Esophagus muscularis mucosa (tissue), 4 donors: ENCODE data around the gene ISG15. TPM values are rescaled to one million over a fixed set of nuclear protein-coding genes. Genes with fewer than 3 reads are reported as not detected.
A peak's percentile ranks its signal among the peaks of the same experiment; 100 is the strongest.

Experiments
- DNase-seq: peaks from one replicate; pipeline ENCODE4 v3.0.0-alpha.2; 2017; ENCODE audit errors: extremely low spot score
- H3K27ac ChIP-seq, 4 donors: fragments of 200-600 bp; sonication (generic); replicated peaks in 1 of 4; 1 replicate in 3 of 4; 2 replicates in 1 of 4; pipeline ENCODE4 v1.5.1; 2016 to 2019; ENCODE audit warnings: mild to moderate bottlenecking in 1 of 4
- H3K27me3 ChIP-seq, 4 donors: fragments of 200-600 bp; sonication (generic); one replicate each; pipeline versions ENCODE4 v1.5.1 to v1.6.0; 2016 to 2019
- H3K36me3 ChIP-seq, 4 donors: fragments of 200-600 bp; sonication (generic); one replicate each; pipeline ENCODE4 v1.5.1; 2016 to 2019
- H3K4me1 ChIP-seq, 4 donors: fragments of 200-600 bp; sonication (generic); one replicate each; pipeline ENCODE4 v1.5.1; 2016 to 2019
- H3K4me3 ChIP-seq, 4 donors: fragments of 200-600 bp; sonication (generic); 1 replicate in 2 of 4; 2 replicates in 2 of 4; pipeline ENCODE4 v1.5.1; 2016 to 2019; ENCODE audit warnings: mild to moderate bottlenecking in 4 of 4, moderate library complexity in 1 of 4
- H3K9me3 ChIP-seq, 4 donors: fragments of 200-600 bp; sonication (generic); 1 replicate in 3 of 4; 2 replicates in 1 of 4; pipeline ENCODE4 v1.5.1; 2016 to 2019
- EP300 ChIP-seq: sonication (generic); formaldehyde crosslinking; IDR thresholded peaks from one replicate; pipeline ENCODE4 v1.6.1; 2017; ENCODE audit warnings: antibody characterized with exemption
- POLR2A ChIP-seq: fragments of 450-650 bp; IDR thresholded peaks from one replicate; pipeline ENCODE4 v1.6.1; 2017; ENCODE audit warnings: antibody characterized with exemption, moderate library complexity, mild to moderate bottlenecking, low read depth
- POLR2AphosphoS5 ChIP-seq, 2 donors: sonication (generic); formaldehyde crosslinking; IDR thresholded peaks; one replicate each; pipeline ENCODE4 v1.6.1; 2017; ENCODE audit warnings: antibody characterized with exemption in 2 of 2
- WGBS: methylation state at CpG from one replicate; pipeline ENCODE4 v1.1.5; 2018; 5-methylcytosine and 5-hydroxymethylcytosine counted together
- intact Hi-C: fragments of 100-400 bp; cut with DNase I; formaldehyde crosslinking; loops from one replicate; pipeline ENCODE4 v1.15.1; 2023
- total RNA-seq, 4 donors: library from RNA; depleted of rRNA; stranded (reverse); fragments of >200 nt; gene quantifications; one replicate each; pipeline versions ENCODE4 v1.1.0 to v1.2.1, GENCODE V29; 2016
- TF ChIP-seq, protein P1 (sequence below), 3 experiments: fragments of 200-600 bp in 2 of 3; fragments of 450-650 bp in 1 of 3; sonication (generic) in 2 of 3; IDR thresholded peaks; one replicate each; pipeline ENCODE4 v1.5.1; 2017 to 2019; ENCODE audit warnings: antibody characterized with exemption in 3 of 3, mild to moderate bottlenecking in 2 of 3, moderate library complexity in 1 of 3

The ISG15 gene
- total RNA-seq, 4 donors from 2014 or later, result 39.4 to 74.9 (median 41.1) TPM

DNA sequence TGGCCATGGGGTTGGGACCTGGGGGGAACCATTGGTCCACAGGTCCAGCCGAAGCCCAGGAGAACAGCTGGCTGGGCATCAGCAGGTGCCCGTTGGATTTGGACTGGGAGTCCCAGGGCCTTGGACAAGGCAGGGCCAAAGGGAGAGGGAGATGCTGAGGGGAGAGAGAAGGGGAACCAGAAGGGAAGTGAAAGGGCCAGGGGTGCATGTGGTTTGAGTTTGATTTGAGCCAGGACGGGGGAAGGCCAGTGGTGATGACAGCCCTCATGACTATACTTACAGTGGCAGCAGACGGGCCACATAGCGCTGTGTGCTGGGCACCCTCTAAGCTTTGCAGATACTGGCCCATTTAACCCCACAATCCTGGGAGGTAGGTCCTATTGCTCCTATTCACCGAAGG is 25.4 kb downstream of the ISG15 start:
- DNase-seq, result no peak
- peaks cover 0 to 34% (median 9%) of the 10 kb centered on the region in 4 donors for H3K27me3 ChIP-seq
- peaks cover 0 to 13% (median 8%) of the 10 kb centered on the region in 4 donors for H3K36me3 ChIP-seq
- 78% methylated on average over 5 of the region's 6 CpGs for WGBS
- TF ChIP-seq POLR2AphosphoS5 (IDR thresholded peaks at IDR 0.05), result no peak
- no peak for TF ChIP-seq EP300
- TF ChIP-seq, protein P1, sequence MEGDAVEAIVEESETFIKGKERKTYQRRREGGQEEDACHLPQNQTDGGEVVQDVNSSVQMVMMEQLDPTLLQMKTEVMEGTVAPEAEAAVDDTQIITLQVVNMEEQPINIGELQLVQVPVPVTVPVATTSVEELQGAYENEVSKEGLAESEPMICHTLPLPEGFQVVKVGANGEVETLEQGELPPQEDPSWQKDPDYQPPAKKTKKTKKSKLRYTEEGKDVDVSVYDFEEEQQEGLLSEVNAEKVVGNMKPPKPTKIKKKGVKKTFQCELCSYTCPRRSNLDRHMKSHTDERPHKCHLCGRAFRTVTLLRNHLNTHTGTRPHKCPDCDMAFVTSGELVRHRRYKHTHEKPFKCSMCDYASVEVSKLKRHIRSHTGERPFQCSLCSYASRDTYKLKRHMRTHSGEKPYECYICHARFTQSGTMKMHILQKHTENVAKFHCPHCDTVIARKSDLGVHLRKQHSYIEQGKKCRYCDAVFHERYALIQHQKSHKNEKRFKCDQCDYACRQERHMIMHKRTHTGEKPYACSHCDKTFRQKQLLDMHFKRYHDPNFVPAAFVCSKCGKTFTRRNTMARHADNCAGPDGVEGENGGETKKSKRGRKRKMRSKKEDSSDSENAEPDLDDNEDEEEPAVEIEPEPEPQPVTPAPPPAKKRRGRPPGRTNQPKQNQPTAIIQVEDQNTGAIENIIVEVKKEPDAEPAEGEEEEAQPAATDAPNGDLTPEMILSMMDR (IDR thresholded peaks at IDR 0.05), result no peak
- no peak for TF ChIP-seq POLR2A
- H3K4me1 ChIP-seq, result peaks cover 22 to 38% (median 30%) of the 10 kb centered on the region in 4 donors
- H3K4me3 ChIP-seq, result no peak overlapping the region
- H3K27ac ChIP-seq, result no peak overlapping the region
- no peaks in the 10 kb centered on the region for H3K9me3 ChIP-seq
- intact Hi-C loops, result no loop called here

GRCh38 chr1:1039145-1039910 is 26.0 kb downstream of the ISG15 start:
- Histone ChIP-seq H3K27ac (no peak overlapping the region), H3K4me3 (peak overlapping the region in 2 of 4 donors; percentile 54 to 55), H3K9me3 (no peaks in the 10 kb centered on the region), H3K4me1 (peaks cover 16 to 32% (median 23%) of the 10 kb centered on the region in 4 donors), H3K27me3 (peaks cover 0 to 27% (median 3%) of the 10 kb centered on the region in 4 donors), H3K36me3 (peaks cover 0 to 20% (median 15%) of the 10 kb centered on the region in 4 donors)
- no peak for DNase-seq
- no peak for TF ChIP-seq POLR2A
- TF ChIP-seq, protein P1 (IDR thresholded peaks at IDR 0.05), result no peak
- TF ChIP-seq POLR2AphosphoS5 (IDR thresholded peaks at IDR 0.05), result no peak
- TF ChIP-seq EP300, result no peak
- WGBS, result 58% methylated on average over 17 of the region's 17 CpGs
- intact Hi-C loops, result no loop called here

- Histone ChIP-seq H3K27me3 (peaks cover 0 to 17% (median 0%) of the 10 kb centered on the region in 4 donors), H3K4me3 (peak overlapping the region; percentile 54 to 58 (median 56)), H3K9me3 (no peaks in the 10 kb centered on the region), H3K4me1 (peaks cover 13 to 27% (median 21%) of the 10 kb centered on the region in 4 donors), H3K27ac (peak overlapping the region in 1 of 4 donors; percentile 41), H3K36me3 (peaks cover 0 to 28% (median 19%) of the 10 kb centered on the region in 4 donors)
- DNase-seq, result no peak
- TF ChIP-seq, protein P1 (IDR thresholded peaks at IDR 0.05), result peak in 2 of 3 experiments; percentile 17 to 35
- TF ChIP-seq POLR2A (no peak), POLR2AphosphoS5 (IDR thresholded peaks at IDR 0.05) (peak in 1 of 2 donors; percentile 51)
- intact Hi-C loops, result no loop called here
- WGBS, result 5% methylated on average over 4 of the region's 99 CpGs
Observed at GRCh38 chr1:1040004-1040991, 27.0 kb downstream of the ISG15 start.

DNA sequence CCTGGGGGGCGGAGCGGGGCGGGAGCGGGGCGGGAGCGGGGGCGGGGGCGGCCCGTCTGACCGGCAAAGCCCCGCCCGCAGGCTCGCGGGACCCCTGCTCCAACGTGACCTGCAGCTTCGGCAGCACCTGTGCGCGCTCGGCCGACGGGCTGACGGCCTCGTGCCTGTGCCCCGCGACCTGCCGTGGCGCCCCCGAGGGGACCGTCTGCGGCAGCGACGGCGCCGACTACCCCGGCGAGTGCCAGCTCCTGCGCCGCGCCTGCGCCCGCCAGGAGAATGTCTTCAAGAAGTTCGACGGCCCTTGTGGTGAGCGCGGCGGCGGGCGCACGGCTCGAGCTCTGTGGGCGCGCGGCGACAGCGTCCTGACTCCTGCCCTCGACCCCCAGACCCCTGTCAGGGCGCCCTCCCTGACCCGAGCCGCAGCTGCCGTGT is 27.8 kb downstream of the ISG15 start:
- WGBS, result 42% methylated on average over 23 of the region's 60 CpGs
- DNase-seq, result no peak
- H3K4me3 ChIP-seq, result peak overlapping the region; percentile 54 to 58 (median 56)
- H3K9me3 ChIP-seq, result no peaks in the 10 kb centered on the region
- H3K4me1 ChIP-seq, result peaks cover 13 to 27% (median 21%) of the 10 kb centered on the region in 4 donors
- H3K27ac ChIP-seq, result peak overlapping the region in 1 of 4 donors; percentile 26
- H3K27me3 ChIP-seq, result peaks cover 0 to 12% (median 0%) of the 10 kb centered on the region in 4 donors
- TF ChIP-seq EP300, result no peak
- no peak for TF ChIP-seq POLR2AphosphoS5 (IDR thresholded peaks at IDR 0.05)
- no peak for TF ChIP-seq POLR2A
- TF ChIP-seq, protein P1 (IDR thresholded peaks at IDR 0.05), result no peak
- H3K36me3 ChIP-seq, result peaks cover 0 to 32% (median 27%) of the 10 kb centered on the region in 4 donors
- intact Hi-C loops, result no loop called here
